ENCODE measurements around the gene CD300LB.

Gene CD300LB

DNA sequence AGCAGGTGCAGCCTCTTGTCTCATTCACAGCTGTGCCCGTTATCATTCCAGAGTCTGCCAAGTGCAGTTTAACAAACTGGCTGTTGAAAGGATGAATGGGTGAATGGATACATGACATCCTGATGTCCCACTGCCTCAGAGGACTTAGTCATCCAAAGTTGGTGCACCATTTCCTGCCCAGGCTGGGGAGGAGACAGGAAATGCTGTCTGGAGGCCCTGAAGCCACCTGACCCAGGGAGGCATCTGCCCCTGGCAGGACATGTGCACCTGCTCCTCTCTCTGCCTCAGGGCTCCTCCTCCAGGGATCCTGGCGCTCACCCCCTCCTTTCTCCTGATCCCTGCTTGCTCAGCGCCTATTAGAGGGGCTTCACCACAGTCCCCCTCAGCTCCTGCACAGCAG, 16.5 kb upstream of the CD300LB start:
- no peak for FAIRE-seq

DNA sequence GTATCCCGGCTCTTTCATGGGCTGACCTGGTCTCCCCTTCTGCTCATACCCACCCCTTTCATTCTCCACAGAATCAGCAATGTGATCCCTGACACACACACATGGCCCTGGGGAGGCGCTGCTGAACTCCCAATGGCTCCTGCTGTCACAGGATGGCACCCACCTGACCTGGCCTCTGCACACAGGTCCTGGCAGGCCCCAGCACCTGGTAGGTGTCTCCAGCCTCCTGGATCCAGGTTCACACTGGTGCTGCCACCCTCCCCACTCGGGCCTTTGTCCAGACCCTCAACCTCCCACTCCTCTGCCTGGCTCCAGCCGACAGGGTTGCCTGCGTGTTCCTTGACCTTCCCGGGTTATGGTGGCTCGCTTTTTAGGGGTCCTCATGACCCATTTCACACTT, 16.0 kb upstream of the CD300LB start:
- no peak for FAIRE-seq

DNA sequence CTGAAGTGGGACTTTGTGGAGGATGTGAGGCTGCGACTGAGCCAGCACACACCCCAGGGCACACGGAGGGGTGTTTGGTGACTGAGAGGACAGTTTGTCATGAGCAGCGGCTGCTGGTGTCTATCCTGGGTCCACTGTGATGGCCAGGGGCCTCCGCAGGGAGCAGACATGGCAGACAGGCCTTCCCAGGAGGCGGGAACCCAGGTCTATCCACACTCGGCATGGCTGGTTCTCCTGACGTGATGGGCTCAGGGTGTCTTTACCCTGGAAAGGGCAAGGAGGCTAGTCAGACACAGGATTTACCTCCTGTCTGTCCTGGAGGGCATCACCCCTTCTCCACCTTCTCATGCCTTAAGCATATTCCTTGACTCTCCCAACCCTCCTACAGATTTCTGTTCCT, 15.3 kb upstream of the CD300LB start:
- FAIRE-seq = no peak

DNA sequence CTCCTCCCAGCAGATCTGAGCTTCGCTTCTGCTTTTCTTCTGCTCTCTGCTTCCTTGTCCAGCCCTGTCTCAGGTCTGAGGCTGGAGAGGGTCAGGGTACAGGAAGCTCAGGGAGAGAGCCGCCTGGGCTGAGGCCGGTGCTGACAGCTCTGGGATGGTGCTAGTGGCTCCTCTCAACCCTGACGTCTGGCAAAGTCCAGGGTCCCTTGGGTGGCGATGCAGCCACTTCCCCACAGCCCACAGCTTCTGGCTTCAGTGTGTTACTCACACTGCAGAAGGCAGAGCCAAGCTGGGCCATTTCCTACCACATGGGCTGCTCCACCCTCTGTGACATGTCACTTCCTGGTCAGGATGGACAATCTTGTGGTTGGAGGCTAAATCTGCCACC, 14.6 kb upstream of the CD300LB start, which contains the start of gene CD300C:
Gene CD300C (minus strand): TSS at position 273 of the 388 bp plus-strand sequence. CDS start 333 bp downstream, outside the sequence.
- no peak for FAIRE-seq

DNA sequence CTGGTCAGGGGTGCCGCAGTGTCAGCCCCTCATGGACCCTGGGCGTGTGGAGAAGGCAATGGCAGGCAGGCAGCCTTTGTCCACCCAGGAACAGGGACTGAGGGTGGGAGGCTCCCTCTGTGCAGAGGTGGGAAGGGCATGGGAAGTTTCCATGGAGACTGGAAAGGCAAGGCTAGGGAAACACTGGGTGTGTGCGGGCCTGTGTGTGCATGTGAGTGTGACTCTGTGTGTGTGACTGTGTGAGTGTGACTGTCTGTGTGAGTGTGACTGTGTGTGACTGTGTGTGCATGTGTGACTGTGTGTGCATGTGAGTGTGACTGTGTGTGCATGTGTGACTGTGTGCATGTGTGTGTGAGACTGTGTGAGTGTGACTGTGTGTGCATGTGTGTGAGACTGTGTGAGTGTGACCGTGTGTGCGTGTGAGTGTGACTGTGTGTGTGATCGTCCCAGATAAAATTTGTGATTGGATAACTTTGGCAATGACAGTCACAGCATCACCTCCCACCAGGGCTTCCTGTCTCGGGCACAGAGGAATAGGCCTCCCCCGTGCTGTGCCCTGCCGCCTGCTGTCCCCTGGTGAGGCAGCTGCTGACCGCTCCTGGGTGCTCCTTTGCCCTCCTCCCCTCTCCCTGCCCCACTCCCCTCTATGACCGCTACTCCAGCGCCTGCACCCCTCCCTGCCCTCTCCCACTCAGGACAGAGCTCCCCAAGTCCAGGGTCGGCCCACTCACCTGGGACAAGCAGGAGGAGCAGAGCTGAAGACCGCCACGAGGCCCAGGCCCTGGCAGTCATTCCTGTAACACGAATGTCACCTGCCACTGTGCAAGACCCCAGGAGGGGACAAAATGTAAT, 13.9 kb upstream of the CD300LB start:
- FAIRE-seq = no peak

DNA sequence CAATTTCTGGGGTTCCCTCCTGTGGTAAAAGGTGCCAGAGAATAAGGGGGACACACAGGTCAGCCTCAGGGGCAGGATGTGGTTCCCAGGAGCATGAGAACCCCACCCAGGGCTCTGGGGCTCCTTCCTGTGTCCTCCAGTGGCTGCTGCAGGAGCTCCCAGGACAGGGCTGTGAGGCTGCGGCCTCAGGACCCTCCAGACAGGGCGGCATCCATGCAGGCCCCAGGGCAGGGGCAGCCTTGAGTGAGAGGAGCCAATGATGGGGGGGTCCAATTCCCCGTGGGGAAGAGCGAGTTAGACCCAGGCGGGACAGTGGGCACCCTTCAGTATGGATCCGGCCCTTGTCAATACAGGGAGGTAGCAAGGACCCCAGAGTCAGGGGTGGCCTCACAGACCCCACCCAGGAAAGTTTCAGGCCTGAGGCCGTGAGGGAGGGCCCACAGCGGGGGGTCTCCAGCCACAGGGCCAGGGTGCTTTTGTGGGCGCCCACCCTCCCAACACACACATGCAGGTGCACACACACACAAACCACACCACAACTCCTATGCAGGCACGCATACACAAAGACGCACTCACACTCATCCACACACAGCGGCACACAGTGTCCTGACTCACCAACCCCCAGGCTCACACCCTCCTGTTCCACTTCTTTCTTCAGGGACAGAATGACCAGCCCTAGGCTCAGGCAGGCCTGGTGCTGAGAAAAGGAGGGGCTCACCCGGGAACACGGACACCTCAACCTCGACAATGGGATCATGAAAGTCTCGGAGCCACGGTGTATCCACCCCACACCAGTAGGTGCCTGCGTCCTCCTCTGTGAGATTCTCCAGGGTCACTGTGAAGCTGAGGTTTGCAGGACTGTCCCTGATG, 12.9 kb upstream of the CD300LB start:
- no peak for FAIRE-seq

DNA sequence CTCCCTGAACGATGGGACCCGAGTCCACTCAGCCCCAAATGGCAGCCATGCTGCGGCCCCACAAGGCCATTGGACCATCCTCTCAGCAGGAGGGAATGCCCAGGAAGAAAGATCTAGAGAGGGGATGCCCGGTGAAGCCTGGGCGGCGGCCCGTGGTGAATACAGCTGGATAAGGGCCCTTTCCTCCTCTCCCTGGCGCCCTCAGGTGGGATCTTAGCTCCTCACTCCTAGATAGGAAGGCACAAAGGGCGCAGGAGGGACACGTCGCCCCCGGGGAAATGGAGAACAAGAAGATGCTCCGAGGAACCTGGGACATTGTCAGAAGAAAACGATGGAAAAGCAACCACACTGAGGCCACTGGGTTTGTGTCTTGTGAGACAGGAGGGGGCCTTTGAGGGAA, 12.1 kb upstream of the CD300LB start:
- no peak for FAIRE-seq

DNA sequence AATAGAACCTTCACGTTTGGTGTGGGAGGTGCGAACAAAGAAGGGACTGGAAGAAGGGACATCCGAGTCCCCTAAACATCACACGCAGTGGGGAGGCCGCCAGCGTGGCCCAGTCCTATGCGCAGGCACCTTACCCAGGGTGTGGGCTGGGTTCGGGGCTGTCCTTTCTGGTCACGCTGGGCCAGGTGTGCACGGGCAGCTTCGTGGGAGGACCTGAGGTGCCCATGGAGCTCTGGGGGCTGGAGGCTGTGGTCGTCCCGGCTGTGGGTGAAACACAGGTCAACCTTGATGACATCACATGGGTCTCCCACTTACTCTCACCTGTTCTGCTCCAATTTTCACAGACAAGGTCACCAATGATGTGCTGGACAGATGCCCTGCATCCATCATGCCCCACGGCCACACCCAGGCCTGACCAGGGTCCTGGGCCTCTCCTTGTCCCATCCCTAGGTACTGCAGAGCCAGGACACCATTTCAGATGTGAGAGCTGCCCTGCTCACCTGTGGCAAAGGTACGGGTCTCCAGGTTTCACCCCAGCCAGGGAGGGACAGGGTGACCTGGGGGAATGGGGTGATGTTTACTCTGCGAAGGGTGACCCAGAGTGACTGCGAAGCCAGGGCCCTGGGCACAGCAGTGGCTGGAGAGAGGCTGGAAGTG, 11.6 kb upstream of the CD300LB start:
- FAIRE-seq = no peak

DNA sequence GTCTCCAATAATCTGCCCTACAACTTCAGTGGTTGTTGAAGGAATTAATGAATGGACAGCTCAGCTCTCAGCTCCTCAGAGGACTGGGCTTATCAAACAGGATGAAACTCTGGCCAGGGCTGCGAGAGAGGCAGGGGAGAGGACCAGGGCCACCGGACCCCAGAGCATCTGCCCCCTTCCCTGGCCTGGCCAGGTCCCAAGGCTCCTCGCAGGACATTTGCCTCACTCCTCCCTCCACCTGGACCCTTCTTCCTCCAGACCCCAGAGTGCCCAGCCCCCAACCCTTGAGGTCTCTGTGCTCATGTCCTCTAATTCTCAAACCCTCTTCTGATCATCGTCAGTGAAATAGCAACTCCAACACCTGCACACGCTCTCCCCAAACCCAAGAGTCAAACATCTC, 10.9 kb upstream of the CD300LB start:
- FAIRE-seq = no peak

DNA sequence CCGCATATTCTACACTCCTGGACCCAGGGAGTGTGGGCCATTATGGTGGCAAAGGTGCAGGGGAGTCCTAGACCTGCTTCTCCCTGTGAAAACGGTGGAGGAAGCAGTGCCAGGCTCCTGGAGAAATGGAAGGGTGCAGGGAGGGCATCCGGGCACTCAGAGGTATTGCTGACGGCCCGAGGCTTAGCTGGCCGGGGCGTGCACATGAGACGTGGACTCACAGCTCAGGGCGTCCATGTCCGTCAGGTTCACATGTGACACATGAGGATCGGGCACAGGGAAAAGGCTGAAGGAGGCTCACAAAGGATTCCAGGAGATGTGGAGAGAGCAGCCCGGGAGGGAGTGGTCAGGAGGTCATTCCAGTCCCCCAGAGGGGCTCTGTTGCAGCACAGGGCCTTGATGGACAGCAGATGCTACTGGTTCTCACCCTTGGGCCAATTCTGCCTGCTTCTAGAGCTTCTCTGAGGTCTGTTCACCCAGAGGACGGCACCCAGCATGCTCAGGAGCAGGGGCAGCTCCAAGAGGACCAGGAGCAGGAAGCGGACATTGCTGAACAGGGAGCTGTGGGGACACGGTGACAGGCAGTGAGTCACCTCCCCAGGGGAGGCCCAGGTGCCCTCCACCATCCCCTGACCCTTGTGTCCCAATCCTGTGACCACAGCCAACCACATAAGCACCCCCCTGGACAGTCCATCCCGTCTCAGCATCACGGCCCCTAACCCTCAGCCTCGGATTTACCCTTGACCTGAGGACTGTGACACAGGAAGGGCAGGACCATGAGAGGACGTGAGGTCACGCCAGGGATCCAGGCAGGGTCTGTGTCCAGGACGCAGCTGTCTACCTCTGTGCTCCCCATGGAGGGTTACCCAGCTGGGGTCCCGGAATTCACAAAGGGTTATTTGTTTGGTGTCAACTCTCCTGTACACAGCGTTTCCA, 10.2 kb upstream of the CD300LB start:
- no peak for FAIRE-seq

DNA sequence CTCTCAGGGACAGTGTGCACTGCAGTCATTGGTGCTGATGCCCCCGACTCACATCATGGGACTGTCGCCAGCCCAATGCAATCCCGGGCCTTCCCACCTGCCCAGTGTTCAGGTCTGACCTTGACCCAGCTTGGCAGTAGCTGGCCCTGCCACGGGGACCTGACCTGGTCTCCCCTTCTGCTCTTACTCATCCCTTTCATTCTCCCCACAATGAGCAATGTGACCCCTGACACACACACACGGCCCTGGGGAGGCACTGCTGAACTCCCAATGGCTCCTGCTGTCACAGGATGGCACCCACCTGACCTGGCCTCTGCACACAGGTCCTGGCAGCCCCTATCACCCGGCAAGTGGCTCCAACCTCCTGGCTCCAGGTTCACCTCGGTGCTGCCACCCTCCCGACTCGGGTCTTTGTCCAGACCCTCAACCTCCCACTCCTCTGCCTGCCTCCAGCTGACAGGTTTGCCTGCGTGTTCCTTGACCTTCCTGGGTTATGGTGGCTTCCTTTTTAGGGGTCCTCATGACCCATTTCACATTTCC, 8.1 kb upstream of the CD300LB start:
- no peak for FAIRE-seq

DNA sequence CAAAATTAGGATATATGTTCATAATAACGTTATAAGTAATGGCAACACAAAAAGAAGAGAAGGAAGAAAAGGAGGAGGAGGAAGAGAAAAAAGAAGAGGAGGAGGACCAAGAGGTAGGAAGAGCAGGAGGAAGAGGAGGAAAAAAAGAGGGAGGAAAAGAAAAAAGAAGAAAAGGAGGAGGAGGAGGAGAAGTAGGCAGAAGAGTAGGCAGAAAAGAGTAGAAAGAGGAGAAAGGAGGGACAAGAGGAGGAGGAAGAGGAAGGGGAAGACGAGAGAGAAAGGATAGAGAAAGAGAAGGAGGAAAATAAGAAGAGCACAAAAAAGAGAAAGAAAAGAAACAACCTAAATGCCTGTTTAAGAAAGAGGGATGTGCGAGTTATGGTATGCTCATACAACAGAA, 5.6 kb upstream of the CD300LB start:
- no peak for FAIRE-seq

DNA sequence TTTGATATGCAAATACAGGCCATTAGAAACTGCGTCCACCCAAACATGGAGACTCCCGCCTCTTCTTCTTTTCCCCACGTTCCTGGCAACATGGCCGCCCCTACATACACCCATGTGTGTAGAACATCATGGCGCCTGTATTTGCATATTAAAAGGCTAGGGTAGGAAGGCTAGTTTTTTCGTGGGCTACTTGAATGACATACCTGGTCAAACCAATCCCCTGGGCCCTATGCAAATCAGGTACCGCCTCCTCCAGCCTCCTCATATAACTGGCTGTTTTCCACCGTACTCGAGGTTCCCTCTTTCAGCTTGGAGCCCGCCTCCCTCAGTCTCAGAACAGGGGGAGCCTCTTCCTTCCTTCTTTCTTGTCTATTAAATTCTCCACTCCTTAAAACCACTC, 840 bp upstream of the CD300LB start:
- no peak for FAIRE-seq

DNA sequence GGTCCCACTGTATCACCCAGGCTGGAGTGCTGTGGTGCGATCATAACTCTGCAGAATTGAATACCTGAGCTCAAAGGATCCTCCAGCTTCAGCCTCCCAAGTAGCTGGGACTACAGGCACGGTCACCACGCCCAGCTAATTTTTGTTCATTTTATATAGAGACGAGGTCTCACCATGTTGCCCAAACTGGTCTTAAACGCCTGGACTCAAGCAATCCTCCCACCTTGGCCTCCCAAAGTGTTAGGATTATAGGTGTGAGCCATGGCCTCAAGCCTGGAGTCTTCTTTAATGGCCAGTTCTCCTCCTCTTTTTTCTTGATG, 484 bp downstream of the CD300LB start:
- FAIRE-seq = no peak

DNA sequence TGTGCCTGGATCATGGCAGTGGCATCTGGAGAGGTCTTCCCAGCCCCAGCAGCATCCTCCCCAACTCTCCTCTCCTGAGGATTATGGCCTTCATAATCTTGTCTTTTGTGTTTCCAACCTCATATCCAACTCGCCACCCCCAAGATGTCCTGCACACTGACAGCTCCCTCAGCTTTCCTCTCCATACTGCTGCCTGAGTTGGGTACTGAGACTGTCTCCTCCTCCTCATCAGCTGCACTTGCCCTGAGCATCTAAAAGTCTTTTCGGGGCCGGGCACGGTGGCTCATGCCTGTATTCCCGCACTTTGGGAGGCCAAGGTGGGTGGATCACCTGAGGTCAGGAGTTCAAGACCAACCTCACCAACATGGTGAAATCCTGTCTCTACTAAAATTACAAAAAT, 2.0 kb downstream of the CD300LB start:
- FAIRE-seq = no peak

DNA sequence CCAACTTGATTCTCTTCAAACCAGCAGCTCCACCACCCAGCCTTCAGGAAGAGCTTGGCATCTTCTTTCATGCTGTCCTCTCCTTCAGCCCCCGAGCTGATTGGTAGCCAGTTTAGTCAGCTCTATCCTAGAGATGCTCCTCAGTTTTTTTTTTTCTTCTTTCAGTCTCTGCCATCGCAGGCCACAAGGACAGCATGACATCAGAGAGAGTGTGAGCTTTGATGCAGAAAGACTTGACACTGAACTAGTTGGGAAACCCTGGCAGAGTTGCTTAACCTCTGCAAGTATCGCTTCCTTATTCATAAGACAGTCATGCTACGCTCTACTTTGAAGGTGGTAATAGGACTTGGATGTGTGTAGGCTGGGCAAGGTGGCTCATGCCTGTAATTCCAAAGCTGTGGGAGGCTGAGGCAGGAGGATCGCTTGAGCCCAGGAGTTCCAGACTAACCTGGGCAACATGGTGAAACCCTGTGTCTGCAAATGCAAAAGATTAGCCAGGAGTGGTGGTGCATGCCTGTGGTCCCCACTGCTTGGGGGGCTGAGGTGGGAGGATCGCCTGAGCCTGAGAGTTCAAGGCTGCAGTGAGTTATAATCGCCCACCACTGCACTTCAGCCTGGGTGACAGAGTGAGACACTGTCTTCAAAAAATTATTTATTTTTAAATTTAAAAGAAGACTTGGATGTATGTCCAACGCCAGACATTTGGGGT, 2.6 kb downstream of the CD300LB start:
- no peak for FAIRE-seq

DNA sequence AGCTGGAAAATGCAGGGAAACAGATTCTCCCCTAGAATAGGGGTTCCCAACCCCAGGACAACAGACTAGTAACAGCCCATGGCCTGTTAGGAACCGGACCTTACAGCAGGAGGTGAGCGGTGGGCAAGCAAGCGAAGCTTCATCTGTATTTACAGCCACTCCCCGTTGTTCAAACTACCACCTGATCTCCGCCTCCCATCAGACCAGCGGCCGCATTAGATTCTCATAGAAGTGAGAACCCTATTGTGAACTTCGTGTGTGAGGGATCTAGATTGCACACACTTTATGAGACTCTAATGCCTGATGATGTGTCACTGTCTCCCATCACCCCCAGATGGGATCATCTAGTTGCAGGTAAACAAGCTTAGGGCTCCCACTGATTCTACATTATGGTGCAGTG, 3.5 kb downstream of the CD300LB start:
- no peak for FAIRE-seq

DNA sequence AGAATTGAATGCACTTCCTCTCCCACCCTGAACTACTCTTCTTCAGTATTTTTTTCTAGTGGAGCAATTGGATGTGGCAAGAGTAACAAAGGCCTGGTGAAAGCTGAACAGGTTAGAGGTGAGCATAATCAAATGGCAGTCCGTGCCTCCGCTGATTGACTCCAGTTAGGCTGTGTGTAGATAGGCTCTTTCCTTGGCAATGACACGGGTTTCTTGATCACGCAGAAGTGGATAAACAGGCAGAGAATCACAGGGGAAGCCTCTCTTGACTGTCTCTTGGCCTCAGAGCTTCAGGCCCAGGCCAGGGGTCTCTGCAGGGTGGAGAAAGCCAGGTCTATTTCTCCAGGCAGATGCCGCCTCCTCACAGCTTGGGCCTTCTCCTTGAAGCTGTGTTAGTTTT, 4.2 kb downstream of the CD300LB start:
- no peak for FAIRE-seq

DNA sequence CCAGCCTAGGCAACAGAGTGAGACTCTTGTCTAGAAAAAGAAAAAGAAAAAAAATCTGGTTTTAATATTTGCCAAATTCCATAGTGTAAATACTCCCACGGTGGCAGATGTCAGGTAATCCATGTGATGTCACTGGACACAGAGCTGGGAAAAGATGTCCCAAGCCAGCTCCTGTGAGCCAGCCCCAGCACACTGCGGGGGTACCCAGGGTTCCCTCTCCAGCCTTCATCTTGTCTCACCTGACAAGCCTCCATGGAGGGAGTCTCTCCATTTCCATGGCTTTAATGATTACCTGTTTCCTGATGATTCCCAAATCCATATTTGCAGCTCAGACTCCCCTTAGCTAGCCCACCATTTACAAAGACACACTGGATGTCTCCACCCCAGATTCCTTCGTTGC, 4.6 kb downstream of the CD300LB start:
- FAIRE-seq = no peak

DNA sequence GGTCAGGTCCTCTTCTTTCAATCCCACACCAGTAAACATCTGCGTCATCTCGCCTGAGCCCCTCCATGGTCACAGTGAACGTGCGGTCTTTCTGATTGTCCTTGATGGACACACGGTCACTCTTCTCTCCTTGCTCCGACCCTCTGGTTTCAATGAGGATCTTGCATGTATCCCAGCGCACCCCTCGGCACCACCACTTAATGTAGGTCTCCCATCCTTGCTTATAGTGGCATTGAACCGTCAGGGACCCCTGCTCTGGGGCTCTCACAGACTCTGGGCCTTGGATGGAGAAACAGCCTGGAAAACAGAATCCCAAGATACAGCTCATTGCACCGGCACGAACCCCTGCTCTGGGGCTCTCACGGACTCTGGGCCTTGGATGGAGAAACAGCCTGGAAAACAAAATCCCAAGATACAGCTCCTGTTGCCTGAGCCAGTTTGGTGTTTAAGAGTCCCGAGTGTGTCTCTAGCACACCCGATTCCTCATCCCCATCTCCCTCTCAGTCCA, 5.4 kb downstream of the CD300LB start:
- FAIRE-seq = no peak

DNA sequence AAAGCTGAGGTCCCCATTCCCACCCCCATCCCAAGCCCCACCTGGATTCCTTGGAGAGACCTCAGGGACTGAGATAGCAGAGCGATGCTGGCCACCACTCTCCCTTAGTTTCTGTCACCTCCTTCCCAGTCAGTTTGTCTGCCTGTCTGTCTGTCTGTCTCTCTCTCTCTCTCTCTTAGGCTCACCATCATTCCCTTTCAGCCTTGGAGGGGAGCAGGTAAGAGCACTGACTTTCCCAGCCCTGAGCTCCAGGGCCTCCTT, 5.9 kb downstream of the CD300LB start:
- FAIRE-seq = no peak

All from islet of Langerhans (tissue), 1 donor.